GM12878 (cell line): Measurements from ENCODE around the gene PRKG1. TPM values are rescaled to one million over a fixed set of nuclear protein-coding genes. Genes with fewer than 3 reads are reported as not detected.

Source experiments
- ATAC-seq: fragments of 200-7000 bp; cut with Tn5 transposase; 3 replicates; pipeline ENCODE4 v1.9.1; 2020; ENCODE audit warnings: mild to moderate bottlenecking, moderate library complexity
- BruUV-seq: library from RNA; stranded (reverse); fragments of 400-500 nt; replicated peaks from 2 replicates; lab custom pipeline; 2021; lab: Mats Ljungman, UMichigan
- CTCF ChIA-PET: fragments of 300-600 bp; sonication (Branson Sonifier 250); formaldehyde crosslinking; extraction: SDS; loops from one replicate; lab custom pipeline; 2021; ENCODE audit warnings: inconsistent platforms; lab: Yijun Ruan, JAX
- POLR2A ChIA-PET: fragments of 350-600 bp; formaldehyde crosslinking; extraction: SDS; loops from one replicate; lab custom pipeline; 2021; ENCODE audit warnings: inconsistent platforms; lab: Charles Lee
- RAD21 ChIA-PET: fragments of 300-600 bp; sonication (Branson Sonifier 250); formaldehyde crosslinking; loops from one replicate; lab custom pipeline; 2023; ENCODE audit warnings: antibody characterized with exemption; ENCODE audit not compliant: unreplicated experiment; lab: Charles Lee
- SMC1A ChIA-PET: fragments of 300-600 bp; sonication (Branson Sonifier 250); formaldehyde crosslinking; loops from one replicate; lab custom pipeline; 2023; ENCODE audit not compliant: unreplicated experiment, uncharacterized antibody; lab: Charles Lee
- DNase-seq: peaks from one replicate; pipeline ENCODE4 v3.0.0-alpha.2; 2011; ENCODE audit warnings: low read depth, low spot score
- FAIRE-seq: peaks from 3 replicates; lab custom pipeline; 2011; peaks lifted over from hg19 to GRCh38; lab: Jason Lieb, UNC
- H2AFZ ChIP-seq: 2 replicates; pipeline ENCODE4 v1.6.0; 2011; ENCODE audit warnings: low read depth, low read length, control low read depth; ENCODE audit not compliant: control insufficient read depth
- H3K27ac ChIP-seq: 2 replicates; pipeline ENCODE4 v1.5.1; 2011; ENCODE audit warnings: control low read depth; ENCODE audit not compliant: control insufficient read depth, insufficient read depth
- H3K27me3 ChIP-seq, 2 experiments: replicated peaks in 1 of 2; 2 replicates each; pipeline versions ENCODE4 v1.6.0 to v1.6.1; 2011; ENCODE audit warnings: low read length in 1 of 2; ENCODE audit not compliant: control insufficient read depth in 2 of 2, insufficient read depth in 2 of 2
- H3K36me3 ChIP-seq, 2 experiments: 2 replicates each; pipeline ENCODE4 v1.5.1; 2011; ENCODE audit warnings: low read length in 1 of 2; ENCODE audit not compliant: control insufficient read depth in 2 of 2, insufficient read depth in 2 of 2
- H3K4me1 ChIP-seq: 2 replicates; pipeline ENCODE4 v1.6.1; 2011; ENCODE audit warnings: mild to moderate bottlenecking, low read length, moderate library complexity, mixed read lengths; ENCODE audit not compliant: control insufficient read depth, insufficient read depth
- H3K4me2 ChIP-seq: 2 replicates; pipeline ENCODE4 v1.6.0; 2011; ENCODE audit warnings: control low read depth; ENCODE audit not compliant: control insufficient read depth, insufficient read depth
- H3K4me3 ChIP-seq: fragments of 200-600 bp; sonication (generic); 2 replicates; pipeline ENCODE4 v1.5.1; 2016
- H3K79me2 ChIP-seq: 2 replicates; pipeline ENCODE4 v1.6.0; 2011; ENCODE audit warnings: low read length; ENCODE audit not compliant: control insufficient read depth, insufficient read depth
- H3K9ac ChIP-seq: 2 replicates; pipeline ENCODE4 v1.8.0; 2011; ENCODE audit warnings: low read length, control low read depth, mixed read lengths; ENCODE audit not compliant: control insufficient read depth, insufficient read depth
- H3K9me3 ChIP-seq: replicated peaks from 3 replicates; pipeline ENCODE4 v1.5.1; 2011; ENCODE audit warnings: mild to moderate bottlenecking, low read length; ENCODE audit not compliant: control insufficient read depth, insufficient read depth
- H4K20me1 ChIP-seq: 2 replicates; pipeline ENCODE4 v1.6.0; 2011; ENCODE audit not compliant: control insufficient read depth, insufficient read depth
- CBX3 ChIP-seq: fragments of 200-600 bp; sonication (generic); IDR thresholded peaks from 2 replicates; pipeline ENCODE4 v1.6.1; 2016; ENCODE audit warnings: low read depth, borderline replicate concordance
- CHD4 ChIP-seq: fragments of 200-600 bp; sonication (generic); IDR thresholded peaks from 2 replicates; pipeline ENCODE4 v1.6.1; 2016; ENCODE audit warnings: mild to moderate bottlenecking
- EP300 ChIP-seq, 2 experiments: fragments of 150-350 bp in 1 of 2; IDR thresholded peaks; 2 replicates each; pipeline ENCODE4 v1.6.1; 2011 to 2012; ENCODE audit warnings: low read depth in 2 of 2, low read length in 2 of 2, borderline replicate concordance in 1 of 2, improper control_type of control experiment in 1 of 2, inconsistent platforms in 1 of 2; ENCODE audit not compliant: control insufficient read depth in 1 of 2
- EZH2 ChIP-seq: IDR thresholded peaks from 2 replicates; pipeline ENCODE4 v1.6.1; 2012; ENCODE audit warnings: low read depth, mild to moderate bottlenecking, control low read depth, inconsistent platforms, low read length, borderline replicate concordance; ENCODE audit not compliant: control insufficient read depth
- HDGF ChIP-seq: fragments of 450-650 bp; IDR thresholded peaks from 2 replicates; pipeline ENCODE4 v1.6.1; 2016; ENCODE audit warnings: antibody characterized with exemption
- JUND ChIP-seq: IDR thresholded peaks from 2 replicates; pipeline ENCODE4 v1.6.1; 2012; ENCODE audit warnings: low read depth, mild to moderate bottlenecking, low read length, improper control_type of control experiment, moderate library complexity
- NRF1 ChIP-seq: conservative IDR thresholded peaks from 2 replicates; pipeline ENCODE4 v1.6.1; 2011; ENCODE audit warnings: mild to moderate bottlenecking, low read depth, low read length, improper control_type of control experiment
- POLR2A ChIP-seq: IDR thresholded peaks from 2 replicates; pipeline ENCODE4 v1.6.1; 2011; ENCODE audit warnings: low read depth, mild to moderate bottlenecking, low read length
- POU2F2 ChIP-seq: IDR thresholded peaks from 3 replicates; pipeline ENCODE4 v1.6.1; 2011; ENCODE audit warnings: low read depth, mild to moderate bottlenecking, low read length, borderline replicate concordance
- RBBP5 ChIP-seq: fragments of 200-600 bp; sonication (generic); conservative IDR thresholded peaks from 2 replicates; pipeline ENCODE4 v1.6.1; 2016
- ZNF24 ChIP-seq: fragments of 450-650 bp; IDR thresholded peaks from 2 replicates; pipeline ENCODE4 v1.6.1; 2017; ENCODE audit warnings: antibody characterized with exemption, mild to moderate bottlenecking
- WGBS: methylation state at CpG from one replicate; pipeline ENCODE4 v1.1.6; 2016; ENCODE audit warnings: low lambda C conversion rate; ENCODE audit not compliant: insufficient replicate concordance, insufficient coverage; ENCODE audit errors: missing lambda C conversion rate; 5-methylcytosine and 5-hydroxymethylcytosine counted together
- in situ Hi-C: fragments of 300-500 bp; cut with MboI; formaldehyde crosslinking; loops from 9 replicates; pipeline ENCODE4 v1.14.3; 2018; ENCODE audit warnings: mixed read lengths
- intact Hi-C: fragments of 100-400 bp; cut with micrococcal nuclease; formaldehyde crosslinking; loops from one replicate; pipeline ENCODE4 v1.14.2; 2022; ENCODE audit not compliant: unreplicated experiment
- polyA plus RNA-seq, 11 experiments: library from polyadenylated mRNA; depleted of rRNA in 4 of 11; unstranded in 6 of 11; stranded (reverse) in 5 of 11; fragments of >200 nt; fragmentation: Nextera tagmentation in 4 of 11; fragmentation: Illumina TruSeq in 1 of 11; extraction: Ambion mirVana in 4 of 11; extraction: Trizol in 1 of 11; gene quantifications; 1 replicate in 1 of 11; 2 replicates in 10 of 11; pipeline versions ENCODE4 v1.2.1 to v1.2.3, GENCODE V29; 2011 to 2016; ENCODE audit warnings: inconsistent platforms in 2 of 11, missing spikeins in 2 of 11, low read depth in 1 of 11
- total RNA-seq, 4 experiments: library from RNA; depleted of rRNA in 3 of 4; stranded (reverse); fragments of >200 nt in 3 of 4; fragmentation: Illumina TruSeq in 1 of 4; extraction: Trizol in 1 of 4; gene quantifications; 2 replicates each; pipeline versions ENCODE4 v1.2.1 to v1.2.3, GENCODE V29; 2013 to 2021
- TF ChIP-seq, protein P1 (sequence below): fragments of 450-650 bp; IDR thresholded peaks from 2 replicates; pipeline ENCODE4 v1.6.1; 2016; ENCODE audit warnings: mild to moderate bottlenecking
- TF ChIP-seq, protein P2 (sequence below): fragments of 450-650 bp; IDR thresholded peaks from 2 replicates; pipeline ENCODE4 v1.6.1; 2017; ENCODE audit warnings: mild to moderate bottlenecking, moderate library complexity
- TF ChIP-seq, protein P3 (sequence below): IDR thresholded peaks from 2 replicates; pipeline ENCODE4 v1.6.1; 2011; ENCODE audit warnings: borderline replicate concordance, low read depth, mild to moderate bottlenecking, moderate library complexity, mixed read lengths, low read length; ENCODE audit not compliant: insufficient read depth; ENCODE audit errors: extremely low read length

PRKG1 gene
- total and polyA plus RNA-seq, 10 of the 15 experiments (the other 5 are each of a cell fraction or from before 2014, with no cell fraction given) = 0.04 to 0.05 TPM; not detected in 8

GRCh38 chr10:51100221-51100620 is 25.9 kb downstream of the PRKG1 start:
- intact Hi-C loops (no loop called here), in situ Hi-C loops (no loop called here)
- ChIA-PET POLR2A (no interaction called here), CTCF (no interaction called here), RAD21 (no interaction called here), SMC1A (no interaction called here)
- ATAC-seq (no peak), DNase-seq (no peak), FAIRE-seq (no peak)
- Histone ChIP-seq H3K27ac (no peak overlapping the region), H3K36me3 (no peaks in the 10 kb centered on the region), H3K4me3 (no peak overlapping the region), H3K9ac (no peak overlapping the region), H2AFZ (no peak overlapping the region), H3K9me3 (no peaks in the 10 kb centered on the region), H3K4me1 (no peaks in the 10 kb centered on the region), H3K79me2 (no peaks in the 10 kb centered on the region), H4K20me1 (no peaks in the 10 kb centered on the region), H3K27me3 (no peaks in the 10 kb centered on the region), H3K4me2 (no peak overlapping the region)
- 4% methylated on average over 1 of the region's 1 CpG for WGBS
- TF ChIP-seq EP300 (IDR thresholded peaks at IDR 0.05; ENCODE audit: borderline replicate concordance in 1 of 2, control insufficient read depth in 1 of 2, low read depth in 2 of 2, low read length in 2 of 2) (no peak), CBX3 (no peak), EZH2 (no peak), HDGF (no peak), POU2F2 (no peak), NRF1 (no peak), ZNF24 (no peak), CHD4 (no peak), RBBP5 (no peak), JUND (no peak), POLR2A (no peak)
- TF ChIP-seq, protein P1, sequence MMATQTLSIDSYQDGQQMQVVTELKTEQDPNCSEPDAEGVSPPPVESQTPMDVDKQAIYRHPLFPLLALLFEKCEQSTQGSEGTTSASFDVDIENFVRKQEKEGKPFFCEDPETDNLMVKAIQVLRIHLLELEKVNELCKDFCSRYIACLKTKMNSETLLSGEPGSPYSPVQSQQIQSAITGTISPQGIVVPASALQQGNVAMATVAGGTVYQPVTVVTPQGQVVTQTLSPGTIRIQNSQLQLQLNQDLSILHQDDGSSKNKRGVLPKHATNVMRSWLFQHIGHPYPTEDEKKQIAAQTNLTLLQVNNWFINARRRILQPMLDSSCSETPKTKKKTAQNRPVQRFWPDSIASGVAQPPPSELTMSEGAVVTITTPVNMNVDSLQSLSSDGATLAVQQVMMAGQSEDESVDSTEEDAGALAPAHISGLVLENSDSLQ = no peak
- TF ChIP-seq, protein P2, sequence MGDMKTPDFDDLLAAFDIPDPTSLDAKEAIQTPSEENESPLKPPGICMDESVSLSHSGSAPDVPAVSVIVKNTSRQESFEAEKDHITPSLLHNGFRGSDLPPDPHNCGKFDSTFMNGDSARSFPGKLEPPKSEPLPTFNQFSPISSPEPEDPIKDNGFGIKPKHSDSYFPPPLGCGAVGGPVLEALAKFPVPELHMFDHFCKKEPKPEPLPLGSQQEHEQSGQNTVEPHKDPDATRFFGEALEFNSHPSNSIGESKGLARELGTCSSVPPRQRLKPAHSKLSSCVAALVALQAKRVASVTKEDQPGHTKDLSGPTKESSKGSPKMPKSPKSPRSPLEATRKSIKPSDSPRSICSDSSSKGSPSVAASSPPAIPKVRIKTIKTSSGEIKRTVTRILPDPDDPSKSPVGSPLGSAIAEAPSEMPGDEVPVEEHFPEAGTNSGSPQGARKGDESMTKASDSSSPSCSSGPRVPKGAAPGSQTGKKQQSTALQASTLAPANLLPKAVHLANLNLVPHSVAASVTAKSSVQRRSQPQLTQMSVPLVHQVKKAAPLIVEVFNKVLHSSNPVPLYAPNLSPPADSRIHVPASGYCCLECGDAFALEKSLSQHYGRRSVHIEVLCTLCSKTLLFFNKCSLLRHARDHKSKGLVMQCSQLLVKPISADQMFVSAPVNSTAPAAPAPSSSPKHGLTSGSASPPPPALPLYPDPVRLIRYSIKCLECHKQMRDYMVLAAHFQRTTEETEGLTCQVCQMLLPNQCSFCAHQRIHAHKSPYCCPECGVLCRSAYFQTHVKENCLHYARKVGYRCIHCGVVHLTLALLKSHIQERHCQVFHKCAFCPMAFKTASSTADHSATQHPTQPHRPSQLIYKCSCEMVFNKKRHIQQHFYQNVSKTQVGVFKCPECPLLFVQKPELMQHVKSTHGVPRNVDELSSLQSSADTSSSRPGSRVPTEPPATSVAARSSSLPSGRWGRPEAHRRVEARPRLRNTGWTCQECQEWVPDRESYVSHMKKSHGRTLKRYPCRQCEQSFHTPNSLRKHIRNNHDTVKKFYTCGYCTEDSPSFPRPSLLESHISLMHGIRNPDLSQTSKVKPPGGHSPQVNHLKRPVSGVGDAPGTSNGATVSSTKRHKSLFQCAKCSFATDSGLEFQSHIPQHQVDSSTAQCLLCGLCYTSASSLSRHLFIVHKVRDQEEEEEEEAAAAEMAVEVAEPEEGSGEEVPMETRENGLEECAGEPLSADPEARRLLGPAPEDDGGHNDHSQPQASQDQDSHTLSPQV = no peak
- TF ChIP-seq, protein P3, sequence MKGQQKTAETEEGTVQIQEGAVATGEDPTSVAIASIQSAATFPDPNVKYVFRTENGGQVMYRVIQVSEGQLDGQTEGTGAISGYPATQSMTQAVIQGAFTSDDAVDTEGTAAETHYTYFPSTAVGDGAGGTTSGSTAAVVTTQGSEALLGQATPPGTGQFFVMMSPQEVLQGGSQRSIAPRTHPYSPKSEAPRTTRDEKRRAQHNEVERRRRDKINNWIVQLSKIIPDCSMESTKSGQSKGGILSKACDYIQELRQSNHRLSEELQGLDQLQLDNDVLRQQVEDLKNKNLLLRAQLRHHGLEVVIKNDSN = no peak
- BruUV-seq = no TSS peak
